ENCODE results near the gene ATP5F1D.

- TF ChIP-seq POLR2AphosphoS5 (IDR thresholded peaks at IDR 0.05; ENCODE audit: low read depth, low read length), result no peak
- peak; percentile 30; the same call in 1 of the 2 replicates for TF ChIP-seq ZC3H13 (CRISPR knock-in tag; IDR thresholded peaks at IDR 0.05)
- TF ChIP-seq ZBTB20 (CRISPR knock-in tag; IDR thresholded peaks at IDR 0.05; ENCODE audit: borderline replicate concordance, low read depth), result no peak
- TF ChIP-seq ZFP91 (CRISPR knock-in tag; IDR thresholded peaks at IDR 0.05; ENCODE audit: borderline replicate concordance), result no peak
These were observed 14.1 kb upstream of the ATP5F1D start for GRCh38 chr19:1227304-1228054.

Measured in HepG2 (cell line).